K562 (cell line): ENCODE measurements around the gene ALG9. TPM values are rescaled to one million over a fixed set of nuclear protein-coding genes. Genes with fewer than 3 reads are reported as not detected.

ENCODE experiments used
- CAMTA2 ChIP-seq: fragments of 250-450 bp; sonication (Bioruptor Pico); conservative IDR thresholded peaks from 2 replicates; pipeline ENCODE4 v1.5.1; 2022
- CBFA2T3 ChIP-seq: fragments of 450-650 bp; IDR thresholded peaks from 2 replicates; pipeline ENCODE4 v1.6.1; 2017
- EP400 ChIP-seq: fragments of 450-650 bp; IDR thresholded peaks from 2 replicates; pipeline ENCODE4 v1.6.1; 2017; ENCODE audit warnings: antibody characterized with exemption, mild to moderate bottlenecking, moderate library complexity
- ESRRA ChIP-seq: fragments of 450-650 bp; IDR thresholded peaks from 2 replicates; pipeline ENCODE4 v1.6.1; 2014; ENCODE audit warnings: low read depth, mild to moderate bottlenecking, moderate library complexity, borderline replicate concordance
- KDM5B ChIP-seq: fragments of 200-600 bp; sonication (generic); IDR thresholded peaks from 2 replicates; pipeline ENCODE4 v1.6.1; 2012; ENCODE audit warnings: low read depth, mild to moderate bottlenecking, moderate library complexity, low read length, control low read depth, inconsistent platforms; ENCODE audit not compliant: insufficient replicate concordance
- MAZ ChIP-seq, 2 experiments: fragments of 450-650 bp in 1 of 2; sonication (generic) in 1 of 2; formaldehyde crosslinking; IDR thresholded peaks in 1 of 2; conservative IDR thresholded peaks in 1 of 2; 2 replicates each; pipeline versions ENCODE4 v1.4.0 to v1.5.0; 2020; ENCODE audit warnings: mild to moderate bottlenecking in 1 of 2, missing genetic modification reagents in 1 of 2
- MCM3 ChIP-seq: fragments of 450-650 bp; IDR thresholded peaks from 2 replicates; pipeline ENCODE4 v1.6.1; 2016
- NCOA4 ChIP-seq: fragments of 450-650 bp; IDR thresholded peaks from 2 replicates; pipeline ENCODE4 v1.6.1; 2018; ENCODE audit warnings: mild to moderate bottlenecking; ENCODE audit not compliant: partially characterized antibody
- NFE2 ChIP-seq: IDR thresholded peaks from 2 replicates; pipeline ENCODE4 v1.6.1; 2014; ENCODE audit warnings: antibody characterized with exemption, low read depth
- NR2C2 ChIP-seq, 2 experiments: fragments of 200-800 bp in 1 of 2; sonication (Bioruptor generic) in 1 of 2; sonication (generic) in 1 of 2; formaldehyde crosslinking in 1 of 2; IDR thresholded peaks; 2 replicates each; pipeline versions ENCODE4 v1.6.1 to v1.8.0; 2016 to 2022; ENCODE audit warnings: mild to moderate bottlenecking in 1 of 2, missing compliant biosample characterization in 1 of 2, missing genetic modification characterization in 1 of 2, missing genetic modification reagents in 1 of 2
- POLR2AphosphoS5 ChIP-seq: IDR thresholded peaks from 2 replicates; pipeline ENCODE4 v1.6.1; 2011; ENCODE audit warnings: mild to moderate bottlenecking, low read depth, low read length, moderate library complexity; ENCODE audit not compliant: control insufficient read depth, insufficient read depth
- PYGO2 ChIP-seq: fragments of 450-650 bp; IDR thresholded peaks from 2 replicates; pipeline ENCODE4 v1.6.1; 2016; ENCODE audit warnings: mild to moderate bottlenecking, missing genetic modification characterization, moderate library complexity, missing compliant biosample characterization
- RCOR1 ChIP-seq, 2 experiments: IDR thresholded peaks; 2 replicates each; pipeline ENCODE4 v1.6.1; 2012; ENCODE audit warnings: low read depth in 2 of 2, low read length in 2 of 2, borderline replicate concordance in 1 of 2, improper control_type of control experiment in 1 of 2
- RNF2 ChIP-seq: sonication (generic); IDR thresholded peaks from 2 replicates; pipeline ENCODE4 v1.6.1; 2016
- STAT5A ChIP-seq: IDR thresholded peaks from 2 replicates; pipeline ENCODE4 v1.6.1; 2012; ENCODE audit warnings: low read length, inconsistent platforms, borderline replicate concordance
- TBP ChIP-seq: optimal IDR thresholded peaks from 2 replicates; pipeline ENCODE3; 2011; ENCODE audit warnings: low read depth, low read length, improper control_type of control experiment
- TCF7L2 ChIP-seq: fragments of 150-350 bp; IDR thresholded peaks from 2 replicates; pipeline ENCODE4 v1.6.1; 2016; ENCODE audit warnings: low read depth, mild to moderate bottlenecking, low read length, moderate library complexity
- TEAD2 ChIP-seq: fragments of 450-650 bp; IDR thresholded peaks from 2 replicates; pipeline ENCODE4 v1.6.1; 2016; ENCODE audit warnings: missing genetic modification characterization, control low read depth, missing compliant biosample characterization
- TOE1 ChIP-seq, 2 experiments: fragments of 450-650 bp in 1 of 2; sonication (generic) in 1 of 2; formaldehyde crosslinking in 1 of 2; IDR thresholded peaks; 2 replicates each; pipeline versions ENCODE4 v1.7.1 to v1.8.0; 2016 to 2022; ENCODE audit warnings: borderline replicate concordance in 2 of 2, mild to moderate bottlenecking in 2 of 2, antibody characterized with exemption in 1 of 2, inconsistent platforms in 1 of 2, low read depth in 1 of 2, missing genetic modification reagents in 1 of 2, moderate library complexity in 1 of 2
- YY1 ChIP-seq, 3 experiments: IDR thresholded peaks; 2 replicates each; pipeline ENCODE4 v1.6.1; 2011; ENCODE audit warnings: low read length in 2 of 3, mild to moderate bottlenecking in 2 of 3, moderate library complexity in 2 of 3, borderline replicate concordance in 1 of 3, control low read depth in 1 of 3, low read depth in 1 of 3; ENCODE audit not compliant: insufficient read depth in 3 of 3, insufficient replicate concordance in 2 of 3, control insufficient read depth in 1 of 3, insufficient read length in 1 of 3; ENCODE audit errors: extremely low read depth in 1 of 3
- polyA plus RNA-seq, 8 experiments: library from polyadenylated mRNA; depleted of rRNA in 4 of 8; stranded (reverse) in 5 of 8; unstranded in 3 of 8; fragments of >200 nt; fragmentation: Nextera tagmentation in 2 of 8; fragmentation: Illumina TruSeq in 1 of 8; extraction: Ambion mirVana in 2 of 8; extraction: Trizol in 1 of 8; gene quantifications; 2 replicates each; pipeline versions ENCODE4 v1.2.1 to v1.2.3, GENCODE V29; 2011 to 2014; ENCODE audit warnings: inconsistent platforms in 1 of 8, missing spikeins in 1 of 8
- total RNA-seq, 7 experiments: library from RNA; depleted of rRNA in 6 of 7; stranded (reverse); fragments of >200 nt in 6 of 7; fragmentation: Illumina TruSeq in 2 of 7; extraction: Trizol in 2 of 7; gene quantifications; 2 replicates each; pipeline versions ENCODE4 v1.2.1 to v1.2.3, GENCODE V29; 2011 to 2021; ENCODE audit warnings: low replicate concordance in 1 of 7
- TF ChIP-seq, protein P1 (sequence below): fragments of 450-650 bp; IDR thresholded peaks from 2 replicates; pipeline ENCODE4 v1.6.1; 2016; ENCODE audit warnings: borderline replicate concordance
- TF ChIP-seq, protein P2 (sequence below): fragments of 450-650 bp; IDR thresholded peaks from 2 replicates; pipeline ENCODE4 v1.6.1; 2016; ENCODE audit warnings: antibody characterized with exemption

ALG9 gene
- total and polyA plus RNA-seq, 9 of the 15 experiments (the other 6 are each of a cell fraction or from before 2014, with no cell fraction given): 11.5 to 40.5 (median 24.9) TPM

GRCh38 chr11:111910676-111911562 lies 39.5 kb upstream of the ALG9 start (continued):
- TF ChIP-seq, protein P1, sequence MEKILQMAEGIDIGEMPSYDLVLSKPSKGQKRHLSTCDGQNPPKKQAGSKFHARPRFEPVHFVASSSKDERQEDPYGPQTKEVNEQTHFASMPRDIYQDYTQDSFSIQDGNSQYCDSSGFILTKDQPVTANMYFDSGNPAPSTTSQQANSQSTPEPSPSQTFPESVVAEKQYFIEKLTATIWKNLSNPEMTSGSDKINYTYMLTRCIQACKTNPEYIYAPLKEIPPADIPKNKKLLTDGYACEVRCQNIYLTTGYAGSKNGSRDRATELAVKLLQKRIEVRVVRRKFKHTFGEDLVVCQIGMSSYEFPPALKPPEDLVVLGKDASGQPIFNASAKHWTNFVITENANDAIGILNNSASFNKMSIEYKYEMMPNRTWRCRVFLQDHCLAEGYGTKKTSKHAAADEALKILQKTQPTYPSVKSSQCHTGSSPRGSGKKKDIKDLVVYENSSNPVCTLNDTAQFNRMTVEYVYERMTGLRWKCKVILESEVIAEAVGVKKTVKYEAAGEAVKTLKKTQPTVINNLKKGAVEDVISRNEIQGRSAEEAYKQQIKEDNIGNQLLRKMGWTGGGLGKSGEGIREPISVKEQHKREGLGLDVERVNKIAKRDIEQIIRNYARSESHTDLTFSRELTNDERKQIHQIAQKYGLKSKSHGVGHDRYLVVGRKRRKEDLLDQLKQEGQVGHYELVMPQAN: peak; percentile 26; the same call in 1 of the 2 replicates
- TF ChIP-seq EP400 (no peak), YY1 (IDR thresholded peaks at IDR 0.05; ENCODE audit: borderline replicate concordance in 1 of 3, control insufficient read depth in 1 of 3, extremely low read depth in 1 of 3, insufficient read depth in 3 of 3, insufficient read length in 1 of 3, insufficient replicate concordance in 2 of 3, low read depth in 1 of 3, low read length in 2 of 3) (no peak), TCF7L2 (no peak), STAT5A (peak; percentile 69; the same call in 1 of the 2 replicates), CBFA2T3 (peak; percentile 92), KDM5B (no peak), MAZ (CRISPR knock-in tag; conservative IDR thresholded peaks at IDR 0.05 in 1 of 2, IDR thresholded peaks at IDR 0.05 in 1 of 2) (0 out of 4 replicates have a peak, but pooled peaks of 1 of the 2 experiments have one; percentile 38), PYGO2 (tag) (no peak), NFE2 (no peak), MCM3 (no peak), TOE1 (IDR thresholded peaks at IDR 0.05; ENCODE audit: borderline replicate concordance) (peak; percentile 14; the same call in 1 of the 2 replicates), TOE1 (CRISPR knock-in tag; IDR thresholded peaks at IDR 0.05; ENCODE audit: borderline replicate concordance, low read depth) (no peak), NCOA4 (no peak), CAMTA2 (CRISPR knock-in tag) (no peak), POLR2AphosphoS5 (peak; percentile 81), NR2C2 (CRISPR knock-in tag; IDR thresholded peaks at IDR 0.05) (no peak), NR2C2 (tag; IDR thresholded peaks at IDR 0.05) (no peak), ESRRA (no peak), RCOR1 (IDR thresholded peaks at IDR 0.05; ENCODE audit: borderline replicate concordance in 1 of 2, low read depth in 2 of 2, low read length in 2 of 2) (peak in 1 of 2 experiments; percentile 76; a peak in 2 of 4 replicates), TBP (peak; percentile 22), RNF2 (peak; percentile 46; the same call in 1 of the 2 replicates), TEAD2 (tag) (no peak)
- TF ChIP-seq, protein P2, sequence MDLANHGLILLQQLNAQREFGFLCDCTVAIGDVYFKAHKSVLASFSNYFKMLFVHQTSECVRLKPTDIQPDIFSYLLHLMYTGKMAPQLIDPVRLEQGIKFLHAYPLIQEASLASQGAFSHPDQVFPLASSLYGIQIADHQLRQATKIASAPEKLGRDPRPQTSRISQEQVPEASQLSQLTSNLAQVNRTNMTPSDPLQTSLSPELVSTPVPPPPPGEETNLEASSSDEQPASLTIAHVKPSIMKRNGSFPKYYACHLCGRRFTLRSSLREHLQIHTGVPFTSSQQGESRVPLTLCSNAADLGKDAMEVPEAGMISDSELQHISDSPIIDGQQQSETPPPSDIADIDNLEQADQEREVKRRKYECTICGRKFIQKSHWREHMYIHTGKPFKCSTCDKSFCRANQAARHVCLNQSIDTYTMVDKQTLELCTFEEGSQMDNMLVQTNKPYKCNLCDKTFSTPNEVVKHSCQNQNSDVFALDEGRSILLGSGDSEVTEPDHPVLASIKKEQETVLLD: 0 out of 2 replicates have a peak, but pooled peaks have one; percentile 43
